T-helper 22 cell (primary cell): Measurements from ENCODE around the gene SLC6A5.

Source experiments
- DNase-seq: peaks from one replicate; pipeline ENCODE4 v3.0.0-alpha.2; 2020; ENCODE audit warnings: low read depth

SLC6A5 gene

GRCh38 chr11:20669820-20670684, 70.6 kb downstream of the SLC6A5 start:
- no peak for DNase-seq

DNA sequence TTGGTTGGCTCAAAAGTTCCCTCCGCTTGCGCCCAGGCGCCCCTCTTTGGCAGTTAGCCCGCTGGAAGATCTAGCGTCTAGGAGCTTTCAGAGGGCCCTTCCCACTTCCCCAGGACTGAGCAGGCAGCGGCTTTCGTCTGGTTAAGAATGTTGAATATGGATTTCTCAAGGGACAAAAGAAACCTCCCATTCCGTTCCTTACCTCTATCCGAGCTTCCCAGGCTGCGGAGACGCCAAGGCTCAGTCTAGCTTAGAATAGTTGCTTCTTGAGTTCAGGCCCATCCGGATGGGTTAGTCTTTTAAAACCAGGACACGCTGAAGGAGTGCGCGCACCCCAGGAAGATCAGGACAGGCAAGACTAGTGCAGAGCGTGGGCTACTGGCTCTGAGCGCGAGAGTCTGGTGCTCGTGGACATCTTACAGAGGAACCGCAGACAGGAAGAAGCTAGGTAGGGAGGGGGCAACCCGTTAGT, 71.6 kb downstream of the SLC6A5 start:
- DNase-seq: no peak

- no peak for DNase-seq
These were observed 72.6 kb downstream of the SLC6A5 start for GRCh38 chr11:20671856-20672546.

GRCh38 chr11:20672575-20672974, 73.2 kb downstream of the SLC6A5 start:
- no peak for DNase-seq

GRCh38 chr11:20676658-20677057, 77.2 kb downstream of the SLC6A5 start:
- DNase-seq: no peak

DNA sequence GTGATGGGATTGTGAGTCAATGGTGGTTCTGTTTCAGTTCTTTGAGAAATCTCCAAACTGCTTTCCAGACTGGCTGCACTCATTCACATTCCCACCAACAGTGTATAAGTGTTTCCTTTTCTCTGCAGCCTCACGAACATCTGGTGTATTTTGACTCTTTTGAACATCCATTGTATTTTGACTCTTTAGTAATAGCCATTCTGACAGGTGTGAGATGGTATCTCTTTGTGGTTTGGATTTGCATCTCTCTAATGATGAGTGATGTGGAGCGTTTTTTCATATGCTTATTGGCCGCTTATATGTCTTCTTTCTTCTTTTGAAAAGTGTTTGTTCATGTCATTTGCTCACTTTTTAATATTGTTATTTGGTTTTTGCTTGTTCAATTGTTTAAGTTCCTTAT, 89.4 kb downstream of the SLC6A5 start:
- no peak for DNase-seq

GRCh38 chr11:20707876-20708275, 108.5 kb downstream of the SLC6A5 start:
- DNase-seq: no peak
